GM06990 (cell line): ENCODE data around the gene NUSAP1.
"Not testable (repeated sequence)": the region's sequence is repeated elsewhere in the genome, so short reads cannot be mapped to it uniquely, and the experiment has no call there.

Source experiments
- DNase-seq: peaks from one replicate; pipeline ENCODE4 v3.0.0-alpha.2; 2011; ENCODE audit not compliant: insufficient read length; ENCODE audit errors: extremely low read depth
- H3K27me3 ChIP-seq: replicated peaks from 2 replicates; pipeline ENCODE4 v1.6.0; 2011; ENCODE audit warnings: low read length; ENCODE audit not compliant: control insufficient read depth, insufficient read depth
- H3K36me3 ChIP-seq: 2 replicates; pipeline ENCODE4 v1.5.1; 2011; ENCODE audit warnings: low read length; ENCODE audit not compliant: control insufficient read depth, insufficient read depth
- H3K4me3 ChIP-seq: replicated peaks from 2 replicates; pipeline ENCODE4 v1.5.1; 2011; ENCODE audit warnings: low read depth, mild to moderate bottlenecking, control low read depth, low read length
- TF ChIP-seq, protein P1 (sequence below): IDR thresholded peaks from 2 replicates; pipeline ENCODE4 v1.5.1; 2011; ENCODE audit warnings: low read length, control low read depth, mild to moderate bottlenecking, inconsistent platforms; ENCODE audit not compliant: insufficient read depth, poor library complexity, severe bottlenecking

The NUSAP1 gene

DNA sequence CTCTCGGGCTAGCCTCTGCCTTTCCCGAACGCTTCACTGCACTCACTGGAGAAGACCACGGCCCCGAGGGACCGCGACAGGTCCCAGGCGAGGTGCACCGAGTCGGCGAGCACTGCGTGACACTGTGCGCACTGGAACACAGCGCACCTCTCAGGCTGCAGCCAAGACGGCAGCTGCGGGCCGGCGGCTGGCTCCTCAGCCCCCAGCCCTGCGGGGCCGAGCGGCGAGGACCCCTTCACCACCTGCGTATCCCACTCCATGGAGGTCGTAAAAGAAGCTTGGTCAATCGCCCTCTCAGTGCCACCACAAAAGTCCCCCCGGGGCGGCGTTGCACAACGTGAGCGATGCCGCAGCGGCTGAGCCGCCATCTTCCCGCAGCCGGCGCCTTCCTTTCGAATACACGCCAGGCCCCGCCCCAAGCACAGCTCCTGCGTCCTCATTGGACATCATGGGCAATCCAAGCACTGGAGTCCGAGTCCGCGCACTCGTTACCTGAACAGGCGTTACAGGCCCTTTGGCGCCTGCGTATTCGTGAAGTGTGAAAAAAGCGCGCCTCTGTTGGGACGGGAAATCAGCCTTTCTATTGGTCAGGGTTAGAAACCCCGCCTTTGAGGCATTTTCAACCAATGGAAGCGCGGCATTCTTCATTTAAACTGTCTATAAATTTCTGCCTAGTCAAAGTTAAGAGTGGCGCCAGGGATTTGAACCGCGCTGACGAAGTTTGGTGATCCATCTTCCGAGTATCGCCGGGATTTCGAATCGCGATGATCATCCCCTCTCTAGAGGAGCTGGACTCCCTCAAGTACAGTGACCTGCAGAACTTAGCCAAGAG, at the start of gene NUSAP1, which contains the start of gene OIP5:
TSS of gene NUSAP1 (plus strand) at position 688 of the 832 bp plus-strand sequence. CDS start at position 765, 77 bp downstream.
TSS of gene OIP5 (minus strand) at position 398 of the 832 bp plus-strand sequence. CDS start at position 368, 30 bp downstream.
- TF ChIP-seq, protein P1, sequence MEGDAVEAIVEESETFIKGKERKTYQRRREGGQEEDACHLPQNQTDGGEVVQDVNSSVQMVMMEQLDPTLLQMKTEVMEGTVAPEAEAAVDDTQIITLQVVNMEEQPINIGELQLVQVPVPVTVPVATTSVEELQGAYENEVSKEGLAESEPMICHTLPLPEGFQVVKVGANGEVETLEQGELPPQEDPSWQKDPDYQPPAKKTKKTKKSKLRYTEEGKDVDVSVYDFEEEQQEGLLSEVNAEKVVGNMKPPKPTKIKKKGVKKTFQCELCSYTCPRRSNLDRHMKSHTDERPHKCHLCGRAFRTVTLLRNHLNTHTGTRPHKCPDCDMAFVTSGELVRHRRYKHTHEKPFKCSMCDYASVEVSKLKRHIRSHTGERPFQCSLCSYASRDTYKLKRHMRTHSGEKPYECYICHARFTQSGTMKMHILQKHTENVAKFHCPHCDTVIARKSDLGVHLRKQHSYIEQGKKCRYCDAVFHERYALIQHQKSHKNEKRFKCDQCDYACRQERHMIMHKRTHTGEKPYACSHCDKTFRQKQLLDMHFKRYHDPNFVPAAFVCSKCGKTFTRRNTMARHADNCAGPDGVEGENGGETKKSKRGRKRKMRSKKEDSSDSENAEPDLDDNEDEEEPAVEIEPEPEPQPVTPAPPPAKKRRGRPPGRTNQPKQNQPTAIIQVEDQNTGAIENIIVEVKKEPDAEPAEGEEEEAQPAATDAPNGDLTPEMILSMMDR = peak; percentile 56
- Histone ChIP-seq H3K4me3 (peak within 1 kb of the TSS; percentile 97), H3K27me3 (no peaks in the 10 kb centered on the region), H3K36me3 (no peaks in the 10 kb centered on the region; the same call in 1 of the 2 replicates)
- peak; percentile 92 for DNase-seq

DNA sequence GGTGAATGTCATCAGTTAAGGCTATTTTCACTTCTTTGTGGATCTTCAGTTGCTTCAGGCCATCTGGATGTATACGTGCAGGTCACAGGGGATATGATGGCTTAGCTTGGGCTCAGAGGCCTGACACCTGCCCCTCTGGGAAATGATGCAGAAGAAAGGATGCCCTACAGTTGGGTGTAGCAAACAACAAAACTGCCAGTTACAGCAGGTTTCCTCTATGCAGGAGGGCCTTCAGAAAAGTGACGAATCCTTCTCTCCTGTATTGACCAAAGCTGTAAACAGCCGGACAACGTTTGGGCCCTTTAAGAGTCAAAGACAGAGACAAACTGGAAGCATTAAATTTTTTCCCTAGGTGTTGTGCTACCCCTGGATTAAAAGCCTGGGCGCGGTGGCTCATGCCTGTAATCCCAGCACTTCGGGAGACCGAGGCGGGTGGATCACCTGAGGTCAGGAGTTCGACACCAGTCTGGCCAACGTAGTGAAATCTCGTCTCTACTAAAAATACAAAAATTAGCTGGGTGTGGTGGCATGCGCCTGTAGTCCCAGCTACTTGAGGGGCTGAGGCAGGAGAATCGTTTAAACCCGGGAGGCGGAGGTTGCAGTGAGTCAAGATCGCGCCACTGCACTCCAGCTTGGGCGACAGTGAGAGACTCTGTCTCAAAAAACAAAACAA, 49.6 kb upstream of the NUSAP1 start:
- H3K4me3 ChIP-seq = peak overlapping the region; percentile 29
- peak; percentile 20 for DNase-seq
- not testable (repeated sequence) for H3K36me3 ChIP-seq

DNA sequence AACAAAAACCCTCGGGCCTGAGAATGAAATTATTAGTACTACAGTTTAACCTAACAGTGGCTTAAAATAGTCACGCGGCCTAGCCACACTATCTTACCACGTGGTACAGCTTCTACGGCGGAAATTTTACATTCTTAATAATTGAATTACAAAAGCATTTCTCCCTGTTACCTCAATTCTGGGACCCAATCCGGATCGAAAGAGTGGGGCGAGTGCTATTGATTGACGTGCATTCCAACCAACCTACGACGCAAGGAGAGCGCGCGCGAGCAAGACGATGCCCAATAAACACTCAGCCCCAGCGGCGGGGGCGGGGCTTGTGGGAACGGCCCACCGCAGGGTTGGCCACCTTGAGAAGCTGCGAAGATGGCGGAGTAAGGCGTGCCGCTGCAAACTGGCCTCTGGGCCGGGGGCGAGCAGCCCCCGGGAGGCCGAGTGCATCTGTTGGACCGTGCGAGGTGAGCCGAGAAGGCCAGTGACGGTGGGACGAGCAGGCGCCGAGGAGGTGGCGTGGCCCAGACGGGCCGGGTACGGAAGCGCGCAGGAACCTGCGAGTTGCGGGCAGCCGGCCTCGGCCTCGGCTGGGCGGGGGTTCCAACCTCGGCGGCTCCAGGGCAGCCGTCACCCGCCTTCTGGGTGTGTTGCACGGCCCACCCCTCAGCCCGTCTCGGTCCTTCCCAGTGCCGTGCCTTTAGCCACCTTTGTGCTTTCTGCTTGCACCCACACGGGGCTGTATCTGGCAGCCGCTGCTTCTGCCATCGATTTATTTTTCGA, 48.8 kb upstream of the NUSAP1 start:
- H3K36me3 ChIP-seq = peaks cover 3% of the 10 kb centered on the region
- TF ChIP-seq, protein P1 = no peak
- H3K4me3 ChIP-seq = peak overlapping the region; percentile 87
- peak; percentile 99 for DNase-seq
- H3K27me3 ChIP-seq = no peaks in the 10 kb centered on the region

More for the DNA sequence above, 49.6 kb upstream of the NUSAP1 start:
- not testable (repeated sequence) for H3K27me3 ChIP-seq

DNA sequence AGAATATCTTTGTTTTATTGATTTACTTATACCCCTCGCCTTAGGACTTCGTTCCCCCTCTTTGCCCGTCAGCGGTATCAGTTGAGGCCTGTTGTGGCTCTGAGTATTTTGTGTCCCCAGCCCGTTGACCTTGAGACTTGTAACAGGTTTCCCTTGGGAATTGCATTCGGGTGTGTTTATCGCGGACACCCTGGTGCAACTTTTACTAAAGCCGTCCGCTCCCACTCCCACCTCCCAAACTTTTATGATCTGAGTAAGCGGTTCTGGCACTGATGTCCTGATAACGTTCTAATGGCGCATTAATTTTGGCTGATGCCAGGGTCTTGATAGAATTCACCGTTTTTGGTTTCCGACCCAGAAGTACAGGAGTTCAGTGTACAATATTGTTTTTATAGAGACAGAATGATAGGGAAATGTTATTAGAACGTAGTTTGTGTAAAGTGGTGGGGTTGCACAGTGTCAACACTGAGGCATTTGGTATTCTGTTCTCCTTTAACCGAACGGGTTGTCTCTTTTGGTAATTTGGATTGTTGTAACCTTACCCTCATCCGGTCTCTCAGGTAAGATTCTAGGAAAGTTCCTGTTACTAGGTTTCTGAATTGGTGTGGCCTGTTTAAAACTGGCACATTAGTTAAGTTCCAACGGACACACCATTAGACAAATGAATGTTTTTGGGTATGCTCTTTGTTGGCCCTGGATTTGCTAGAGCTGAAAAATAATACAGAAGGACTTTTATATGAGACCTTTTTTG, 48.1 kb upstream of the NUSAP1 start:
- TF ChIP-seq, protein P1 = no peak
- DNase-seq = no peak
- H3K27me3 ChIP-seq = no peaks in the 10 kb centered on the region
- H3K36me3 ChIP-seq = peaks cover 3% of the 10 kb centered on the region
- H3K4me3 ChIP-seq = peak overlapping the region; percentile 87

GRCh38 chr15:41285285-41285684, 47.4 kb upstream of the NUSAP1 start:
- Histone ChIP-seq H3K4me3 (peak overlapping the region; percentile 87), H3K36me3 (peaks cover 3% of the 10 kb centered on the region), H3K27me3 (no peaks in the 10 kb centered on the region)
- no peak for DNase-seq
- TF ChIP-seq, protein P1 = no peak
